Neuron (in vitro differentiated cells): ENCODE results near the gene ARFGAP1.

Experiments used
- H2AFZ ChIP-seq: one replicate; pipeline ENCODE4 v1.6.1; 2013; ENCODE audit warnings: low read depth, mild to moderate bottlenecking, inconsistent platforms, low read length, moderate library complexity
- H3K27me3 ChIP-seq: one replicate; pipeline ENCODE4 v1.6.1; 2013; ENCODE audit warnings: low read length; ENCODE audit not compliant: insufficient read depth
- H3K36me3 ChIP-seq: one replicate; pipeline ENCODE4 v1.6.1; 2013; ENCODE audit warnings: low read length; ENCODE audit not compliant: insufficient read depth
- H3K4me1 ChIP-seq: one replicate; pipeline ENCODE4 v1.6.1; 2013; ENCODE audit warnings: low read length; ENCODE audit not compliant: insufficient read depth
- H3K4me3 ChIP-seq: 2 replicates; pipeline ENCODE4 v1.5.1; 2013; ENCODE audit warnings: mild to moderate bottlenecking, low read length, moderate library complexity
- H3K9me3 ChIP-seq: one replicate; pipeline ENCODE4 v1.6.1; 2013; ENCODE audit warnings: low read length

Gene ARFGAP1

GRCh38 chr20:63258781-63259180 is 13.8 kb upstream of the ARFGAP1 start:
- Histone ChIP-seq H2AFZ (no peak overlapping the region), H3K27me3 (no peaks in the 10 kb centered on the region), H3K36me3 (no peaks in the 10 kb centered on the region), H3K4me1 (peaks cover 48% of the 10 kb centered on the region), H3K9me3 (peaks cover 6% of the 10 kb centered on the region), H3K4me3 (no peak overlapping the region)

- H3K4me3 ChIP-seq = no peak overlapping the region
- peaks cover 55% of the 10 kb centered on the region for H3K4me1 ChIP-seq
- peaks cover 6% of the 10 kb centered on the region for H3K9me3 ChIP-seq
- no peak overlapping the region for H2AFZ ChIP-seq
- no peaks in the 10 kb centered on the region for H3K27me3 ChIP-seq
- H3K36me3 ChIP-seq = no peaks in the 10 kb centered on the region
Observed at GRCh38 chr20:63259734-63260460, 12.7 kb upstream of the ARFGAP1 start.

- H2AFZ ChIP-seq = no peak overlapping the region
- no peak overlapping the region for H3K4me3 ChIP-seq
- no peaks in the 10 kb centered on the region for H3K36me3 ChIP-seq
- H3K4me1 ChIP-seq = peaks cover 53% of the 10 kb centered on the region
- H3K9me3 ChIP-seq = peaks cover 6% of the 10 kb centered on the region
- no peaks in the 10 kb centered on the region for H3K27me3 ChIP-seq
Observed at GRCh38 chr20:63260521-63260920, 12.1 kb upstream of the ARFGAP1 start.

- peaks cover 46% of the 10 kb centered on the region for H3K4me1 ChIP-seq
- H3K27me3 ChIP-seq = no peaks in the 10 kb centered on the region
- peaks cover 6% of the 10 kb centered on the region for H3K9me3 ChIP-seq
- peak overlapping the region; percentile 19 for H3K4me3 ChIP-seq
- H2AFZ ChIP-seq = no peak overlapping the region
- no peaks in the 10 kb centered on the region for H3K36me3 ChIP-seq
Observed at GRCh38 chr20:63261060-63261794, 11.4 kb upstream of the ARFGAP1 start.

DNA sequence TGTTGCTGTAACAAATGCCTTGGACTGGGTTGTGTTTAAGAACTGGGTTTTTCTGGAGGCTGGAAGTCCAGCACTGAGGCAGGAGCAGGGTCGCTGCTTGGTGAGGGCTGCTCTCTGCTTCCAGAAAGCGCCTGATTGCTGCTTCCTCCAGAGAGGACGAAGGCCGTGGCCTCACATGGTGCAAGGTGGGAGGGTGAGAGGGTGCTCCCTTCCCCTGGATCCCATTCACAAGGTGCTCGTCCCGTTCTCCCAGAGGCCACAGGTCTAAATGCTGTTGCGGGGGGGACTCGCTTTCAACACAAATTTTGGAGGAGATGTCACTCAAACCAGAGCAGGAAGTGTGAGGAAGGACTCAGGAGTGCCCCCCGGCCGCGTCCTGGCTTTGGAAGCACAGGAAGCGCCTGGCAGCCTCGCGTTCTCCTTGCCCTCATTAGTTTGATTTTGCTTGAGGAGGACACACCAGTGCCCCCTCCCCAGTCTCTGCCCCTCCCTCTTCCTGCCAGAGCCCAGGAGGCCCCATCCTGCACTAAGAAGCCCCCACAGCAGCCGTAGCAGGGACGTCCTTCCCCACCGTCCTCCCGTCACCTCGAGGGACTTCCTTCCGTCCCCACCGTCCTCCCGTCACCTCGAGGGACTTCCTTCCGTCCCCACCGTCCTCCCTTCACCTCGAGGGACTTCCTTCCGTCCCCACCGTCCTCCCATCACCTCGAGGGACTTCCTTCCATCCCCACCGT is 10.7 kb upstream of the ARFGAP1 start:
- H3K36me3 ChIP-seq = no peaks in the 10 kb centered on the region
- peaks cover 45% of the 10 kb centered on the region for H3K4me1 ChIP-seq
- no peaks in the 10 kb centered on the region for H3K27me3 ChIP-seq
- H3K4me3 ChIP-seq = peak overlapping the region; percentile 19
- peaks cover 3% of the 10 kb centered on the region for H3K9me3 ChIP-seq
- H2AFZ ChIP-seq = no peak overlapping the region

DNA sequence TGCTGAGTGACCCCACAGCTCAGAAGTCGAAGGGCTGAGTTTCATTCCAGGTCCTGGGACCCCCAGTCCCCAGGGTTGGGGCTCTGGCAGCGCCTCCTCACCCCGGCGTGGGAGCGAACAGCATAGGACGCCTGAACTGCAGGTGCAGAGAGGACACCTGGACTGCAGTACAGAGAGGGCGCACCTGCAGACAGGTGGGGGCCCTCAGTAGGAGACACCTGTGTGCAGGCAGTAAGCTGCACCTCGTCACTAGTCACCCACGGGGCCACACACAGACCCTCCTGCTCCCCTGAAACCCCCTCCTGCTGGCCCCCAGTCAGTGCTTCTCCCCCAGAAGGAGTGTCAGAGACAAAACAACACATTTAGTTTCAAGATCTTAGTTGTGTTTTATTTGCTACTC is 9.8 kb upstream of the ARFGAP1 start:
- H3K36me3 ChIP-seq = no peaks in the 10 kb centered on the region
- no peak overlapping the region for H2AFZ ChIP-seq
- H3K4me1 ChIP-seq = peaks cover 48% of the 10 kb centered on the region
- H3K4me3 ChIP-seq = no peak overlapping the region
- no peaks in the 10 kb centered on the region for H3K9me3 ChIP-seq
- no peaks in the 10 kb centered on the region for H3K27me3 ChIP-seq

GRCh38 chr20:63264000-63264399 is 8.6 kb upstream of the ARFGAP1 start:
- peaks cover 60% of the 10 kb centered on the region for H3K4me1 ChIP-seq
- H3K9me3 ChIP-seq = no peaks in the 10 kb centered on the region

GRCh38 chr20:63264519-63264918 is 8.1 kb upstream of the ARFGAP1 start:
- Histone ChIP-seq H3K36me3 (no peaks in the 10 kb centered on the region), H3K9me3 (no peaks in the 10 kb centered on the region), H2AFZ (peak overlapping the region; percentile 18), H3K27me3 (no peaks in the 10 kb centered on the region), H3K4me3 (no peak overlapping the region), H3K4me1 (peaks cover 64% of the 10 kb centered on the region)

More at GRCh38 chr20:63264000-63264399, 8.6 kb upstream of the ARFGAP1 start:
- Histone ChIP-seq H3K27me3 (no peaks in the 10 kb centered on the region), H3K36me3 (no peaks in the 10 kb centered on the region), H2AFZ (no peak overlapping the region), H3K4me3 (no peak overlapping the region)

- Histone ChIP-seq H3K36me3 (no peaks in the 10 kb centered on the region), H3K4me3 (no peak overlapping the region), H3K4me1 (peaks cover 53% of the 10 kb centered on the region), H3K9me3 (no peaks in the 10 kb centered on the region), H2AFZ (no peak overlapping the region), H3K27me3 (no peaks in the 10 kb centered on the region)
Observed at GRCh38 chr20:63265891-63266515, 6.6 kb upstream of the ARFGAP1 start.

DNA sequence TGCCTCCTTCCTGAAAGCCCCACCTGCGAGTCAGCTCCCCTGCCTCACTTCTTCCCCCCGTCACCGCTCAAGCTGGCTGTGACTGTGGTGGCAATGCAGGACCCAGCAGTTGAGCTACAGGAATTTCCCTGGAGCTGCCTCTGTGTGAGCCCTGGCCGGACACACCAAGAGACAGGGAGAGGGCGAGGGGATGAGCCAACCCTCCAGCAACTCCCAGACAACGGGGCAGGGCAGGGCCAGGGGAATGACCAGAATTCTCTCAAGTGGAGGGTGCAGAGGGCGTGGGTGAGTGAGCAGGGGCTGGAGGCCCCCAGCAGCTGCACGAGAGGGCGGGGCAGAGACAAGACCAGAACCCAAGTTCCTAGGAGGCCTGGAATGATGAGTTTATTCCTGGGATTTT is 4.9 kb upstream of the ARFGAP1 start:
- H3K4me1 ChIP-seq = peaks cover 44% of the 10 kb centered on the region
- no peak overlapping the region for H2AFZ ChIP-seq
- no peak overlapping the region for H3K4me3 ChIP-seq
- no peaks in the 10 kb centered on the region for H3K9me3 ChIP-seq
- no peaks in the 10 kb centered on the region for H3K27me3 ChIP-seq
- no peaks in the 10 kb centered on the region for H3K36me3 ChIP-seq

GRCh38 chr20:63268256-63268655 is 4.4 kb upstream of the ARFGAP1 start:
- H3K4me1 ChIP-seq = peaks cover 40% of the 10 kb centered on the region
- H3K36me3 ChIP-seq = no peaks in the 10 kb centered on the region
- no peaks in the 10 kb centered on the region for H3K9me3 ChIP-seq
- no peak overlapping the region for H2AFZ ChIP-seq
- no peaks in the 10 kb centered on the region for H3K27me3 ChIP-seq
- no peak overlapping the region for H3K4me3 ChIP-seq

GRCh38 chr20:63268671-63269439 is 3.8 kb upstream of the ARFGAP1 start:
- Histone ChIP-seq H3K4me3 (no peak overlapping the region), H3K9me3 (no peaks in the 10 kb centered on the region), H3K27me3 (no peaks in the 10 kb centered on the region), H2AFZ (no peak overlapping the region), H3K36me3 (no peaks in the 10 kb centered on the region), H3K4me1 (peaks cover 45% of the 10 kb centered on the region)
